Fibroblast of skin of left quadriceps (primary cell): ENCODE results near the gene PID1.

Experiments
- DNase-seq, 2 experiments: peaks; one replicate each; pipeline ENCODE4 v3.0.0-alpha.2; 2013; ENCODE audit warnings: low read depth in 2 of 2

PID1 gene

GRCh38 chr2:229169751-229170150 is 101.3 kb downstream of the PID1 start:
- DNase-seq: no peak

- no peak for DNase-seq
These were observed 106.4 kb downstream of the PID1 start for GRCh38 chr2:229164545-229165249.

GRCh38 chr2:229163893-229164292 is 107.2 kb downstream of the PID1 start:
- DNase-seq: no peak

GRCh38 chr2:229162015-229162414 is 109.1 kb downstream of the PID1 start:
- DNase-seq: no peak

- no peak for DNase-seq
These were observed 110.1 kb downstream of the PID1 start for GRCh38 chr2:229160984-229161383.

- DNase-seq: no peak
These were observed 110.9 kb downstream of the PID1 start for GRCh38 chr2:229160180-229160579.

GRCh38 chr2:229159405-229159804 is 111.7 kb downstream of the PID1 start:
- DNase-seq: no peak

- DNase-seq: peak; percentile 42 to 52
These were observed 116.7 kb downstream of the PID1 start for GRCh38 chr2:229154381-229154780.

- no peak for DNase-seq
These were observed 117.1 kb downstream of the PID1 start for GRCh38 chr2:229153951-229154350.

- DNase-seq: no peak
These were observed 117.8 kb downstream of the PID1 start for GRCh38 chr2:229153267-229153666.

- no peak for DNase-seq
These were observed 118.4 kb downstream of the PID1 start for GRCh38 chr2:229152674-229153073.

- DNase-seq: no peak
These were observed 120.8 kb downstream of the PID1 start for GRCh38 chr2:229150317-229150716.

GRCh38 chr2:229141424-229142025 is 129.6 kb downstream of the PID1 start:
- peak; percentile 14 to 20 for DNase-seq

- no peak for DNase-seq
These were observed 133.4 kb downstream of the PID1 start for GRCh38 chr2:229137639-229138038.

GRCh38 chr2:229137066-229137465 is 134.0 kb downstream of the PID1 start:
- no peak for DNase-seq

- peak in 1 of 2 experiments; percentile 13 for DNase-seq
These were observed 137.8 kb downstream of the PID1 start for GRCh38 chr2:229133155-229133772.

- DNase-seq: no peak
These were observed 138.9 kb downstream of the PID1 start for GRCh38 chr2:229132236-229132635.

- peak in 1 of 2 experiments; percentile 5 for DNase-seq
These were observed 140.6 kb downstream of the PID1 start for GRCh38 chr2:229130522-229130921.

- DNase-seq: no peak
These were observed 141.2 kb downstream of the PID1 start for GRCh38 chr2:229129738-229130371.

- DNase-seq: no peak
These were observed 143.6 kb downstream of the PID1 start for GRCh38 chr2:229127471-229127870.

GRCh38 chr2:229126066-229126465 is 145.0 kb downstream of the PID1 start:
- no peak for DNase-seq

- DNase-seq: no peak
These were observed 147.0 kb downstream of the PID1 start for GRCh38 chr2:229124136-229124535.

GRCh38 chr2:229118927-229119326 is 152.2 kb downstream of the PID1 start:
- DNase-seq: no peak
